NOMO-1 treated with DMSO at 0.1 percent for 48 hours (cell line): ENCODE results near the gene TFAP2C.
"Not testable (repeated sequence)": the region's sequence is repeated elsewhere in the genome, so short reads cannot be mapped to it uniquely, and the experiment has no call there.

Experiments used
- DNase-seq: peaks from one replicate; lab custom pipeline; 2025; ENCODE audit not compliant: unreplicated experiment; lab: John Stamatoyannopoulos, UW

The TFAP2C gene

DNA sequence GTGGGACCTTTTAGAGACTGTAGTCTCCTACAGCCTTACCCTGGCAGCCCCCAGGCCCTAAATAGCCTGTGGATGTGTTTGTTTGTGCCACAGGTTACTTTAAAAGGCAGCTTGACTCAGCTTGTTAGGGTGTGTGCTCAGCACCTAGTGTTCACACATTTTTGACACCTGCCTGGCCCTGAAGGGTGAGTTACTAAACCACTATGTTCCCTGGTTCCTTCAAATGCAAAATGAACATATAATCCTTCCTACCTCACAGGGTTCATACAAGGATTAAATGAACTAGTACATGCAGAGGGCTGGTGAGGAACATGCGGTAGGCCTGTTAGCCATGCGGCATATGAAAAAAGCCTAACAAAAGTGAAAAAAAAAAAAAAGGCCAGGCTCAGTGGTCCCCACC lies 14.9 kb upstream of the TFAP2C start:
- no peak for DNase-seq

DNA sequence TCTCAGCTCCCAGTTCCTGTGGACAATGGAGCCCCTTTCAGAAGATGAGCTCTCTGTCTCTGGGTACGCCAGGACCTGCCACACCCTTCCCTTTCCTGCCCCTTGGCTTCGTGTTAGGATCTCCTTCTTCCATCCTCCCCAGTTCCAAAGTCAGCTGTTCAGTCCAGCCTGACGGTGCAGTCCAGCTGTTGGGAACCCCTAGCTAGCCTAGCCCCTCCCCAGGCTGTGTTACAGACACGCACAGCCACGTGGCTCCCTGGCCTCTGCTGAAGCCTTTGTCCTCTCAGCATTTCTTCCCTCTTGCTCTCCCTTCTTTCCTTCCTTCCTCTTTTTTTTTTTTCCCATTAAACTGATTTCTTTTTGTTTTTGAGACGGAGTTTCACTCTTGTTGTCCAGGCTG lies 12.4 kb upstream of the TFAP2C start:
- DNase-seq, result no peak

DNA sequence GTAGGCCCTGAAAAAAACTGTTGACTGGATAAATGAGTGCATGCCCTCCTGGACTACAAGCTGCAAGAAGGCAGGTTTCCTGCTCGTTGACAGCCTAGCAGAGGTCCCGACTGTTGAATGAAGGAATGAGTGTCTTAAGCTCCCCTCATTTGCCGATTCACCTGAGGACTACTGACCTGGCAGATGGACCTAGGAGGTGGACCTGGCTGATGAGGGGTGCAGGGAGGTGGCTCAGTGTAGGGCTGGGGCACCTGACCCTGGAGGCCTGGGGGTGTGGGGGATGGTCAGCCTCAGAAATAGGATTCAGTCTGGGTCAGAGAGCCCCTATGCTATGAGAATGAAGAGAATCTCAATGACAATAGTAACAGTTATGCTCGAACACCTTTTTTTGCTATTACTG lies 11.6 kb upstream of the TFAP2C start:
- no peak for DNase-seq

DNA sequence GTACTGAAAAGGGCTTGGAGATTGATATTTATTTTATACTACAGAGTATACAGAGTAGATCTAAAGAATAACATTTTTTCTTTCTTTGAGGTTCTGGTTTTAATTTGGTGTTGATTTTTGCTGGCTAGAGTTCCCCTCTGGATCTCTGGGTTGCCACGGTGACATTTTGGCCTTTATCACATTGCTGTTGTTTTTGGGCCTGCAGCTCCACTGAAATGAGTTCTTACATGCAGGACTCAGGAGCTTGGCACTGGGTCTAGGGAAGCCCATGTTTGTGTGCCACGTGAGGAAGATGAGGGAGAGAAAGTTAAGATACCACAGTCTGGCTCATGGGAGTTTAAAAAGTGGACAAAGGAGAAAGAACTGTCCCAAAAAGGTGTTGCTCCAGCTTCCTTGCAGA lies 7.4 kb upstream of the TFAP2C start:
- no peak for DNase-seq

DNA sequence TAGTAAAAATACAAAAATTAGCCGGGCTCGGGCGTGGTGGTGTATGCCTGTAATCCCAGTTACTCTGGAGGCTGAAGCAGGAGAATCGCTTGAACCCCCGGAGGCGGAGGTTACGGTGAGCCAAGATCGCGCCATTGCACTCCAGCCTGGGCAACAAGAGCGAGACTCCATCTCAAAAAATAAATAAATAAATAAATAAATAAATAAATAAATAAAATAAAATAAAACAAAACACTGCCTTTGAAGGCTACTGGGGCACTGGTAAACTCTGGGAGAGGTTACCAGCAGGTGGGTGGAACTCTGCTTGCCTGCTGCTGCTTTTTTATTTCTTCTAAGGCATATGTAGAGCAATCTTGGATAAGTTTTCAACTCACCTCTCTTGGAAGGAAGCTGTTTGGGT lies 5.2 kb upstream of the TFAP2C start:
- DNase-seq, result not testable (repeated sequence)

DNA sequence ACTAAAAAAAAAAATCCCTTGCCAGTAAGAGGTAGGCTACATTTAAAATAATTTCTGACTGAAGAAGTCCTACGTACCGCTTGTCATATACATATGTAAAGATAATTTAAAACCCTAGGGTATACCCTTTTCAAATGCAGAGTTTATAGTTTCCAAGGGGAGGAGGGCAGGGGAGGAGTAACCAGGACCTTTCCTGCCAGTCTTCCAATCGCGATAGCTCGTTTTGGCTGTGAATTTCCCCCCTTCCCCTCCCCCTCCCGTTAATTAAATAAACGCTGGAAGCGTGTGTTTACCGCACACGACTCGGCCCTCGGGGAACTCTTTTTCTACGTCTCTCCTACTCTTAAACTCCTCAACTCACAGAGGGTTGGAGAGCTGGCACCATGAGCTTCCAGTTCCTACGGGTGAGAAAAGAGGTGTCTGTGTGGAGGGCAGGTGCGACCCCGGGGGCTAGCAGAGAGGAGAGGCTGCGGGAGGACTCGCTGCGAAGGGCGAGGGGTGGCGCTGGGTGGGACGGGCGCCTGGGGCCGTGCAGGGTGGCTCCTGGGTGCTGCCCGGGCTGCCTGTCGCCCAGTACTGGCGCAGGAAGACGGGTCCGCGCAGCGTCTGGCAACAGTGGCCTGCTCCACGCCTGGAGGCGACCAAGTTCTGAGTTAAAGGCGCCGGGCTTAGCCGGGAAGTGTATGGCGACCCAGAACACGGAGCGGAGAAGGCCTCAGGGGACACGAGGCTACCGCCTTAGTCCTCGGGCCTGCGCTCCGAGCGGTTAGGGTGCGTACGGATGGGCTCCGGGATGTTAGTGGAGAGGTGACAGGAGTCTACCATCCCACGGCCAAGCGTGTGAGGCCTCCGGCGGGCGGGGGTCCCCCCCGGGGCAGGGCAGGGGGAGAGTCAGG lies 4.1 kb upstream of the TFAP2C start:
- DNase-seq, result no peak

DNA sequence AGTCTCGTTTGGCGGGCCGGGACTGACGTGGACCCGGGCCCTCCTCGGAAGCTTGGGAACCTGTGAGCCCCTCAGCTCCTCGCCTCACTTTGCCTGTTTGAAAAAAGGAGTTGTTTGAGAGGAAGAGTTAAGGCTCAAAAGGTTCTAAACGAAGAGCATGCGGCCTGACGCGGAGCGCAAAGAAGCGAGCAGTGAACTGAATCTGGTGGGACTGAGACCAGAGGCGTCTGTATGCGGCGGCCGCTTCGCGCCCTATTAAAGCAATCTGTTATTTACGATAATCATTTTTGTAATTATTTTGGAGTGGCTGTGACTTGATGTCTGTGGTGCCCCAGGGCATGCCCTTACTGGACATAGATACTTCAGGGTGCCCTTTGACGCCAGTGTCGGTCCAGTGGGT lies 3.3 kb upstream of the TFAP2C start:
- no peak for DNase-seq

DNA sequence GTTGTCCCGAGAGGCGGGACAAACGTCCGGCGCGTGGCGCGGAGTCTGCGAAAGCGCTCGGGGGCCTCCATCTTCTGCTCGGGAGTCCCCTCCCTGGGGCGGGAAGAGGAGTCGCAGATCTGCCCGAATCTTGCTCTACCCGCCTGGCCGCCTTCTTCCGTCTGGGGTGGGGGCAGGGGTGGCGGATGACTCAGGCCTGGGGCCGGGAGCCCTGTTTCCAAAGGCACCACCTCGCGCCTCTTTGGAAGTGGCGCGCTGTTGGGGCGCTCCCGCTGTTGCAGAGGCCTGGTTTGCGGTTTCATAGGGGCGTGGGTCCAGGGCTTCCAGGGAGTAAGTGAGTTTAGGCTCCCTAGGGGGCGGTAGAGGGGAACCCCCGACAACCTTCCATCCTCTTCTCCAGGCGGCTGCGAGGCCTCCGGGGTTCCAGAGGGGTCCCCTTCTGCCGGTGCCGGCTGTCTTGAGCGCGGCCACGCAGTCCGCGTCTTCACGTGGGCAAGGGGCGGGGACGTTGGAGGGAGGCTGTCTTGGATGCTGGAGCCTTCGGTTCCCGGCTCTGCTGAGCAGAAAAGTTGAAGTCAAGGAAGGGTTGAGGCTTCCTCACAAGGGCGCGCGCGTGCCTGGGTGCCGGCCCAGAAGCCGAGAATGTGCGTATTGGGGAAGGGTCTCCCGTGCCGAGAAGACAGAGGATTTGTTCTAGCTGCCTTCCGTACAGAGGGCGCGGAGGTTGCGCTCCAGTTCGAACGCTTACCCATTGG lies 2.6 kb upstream of the TFAP2C start:
- DNase-seq, result no peak

DNA sequence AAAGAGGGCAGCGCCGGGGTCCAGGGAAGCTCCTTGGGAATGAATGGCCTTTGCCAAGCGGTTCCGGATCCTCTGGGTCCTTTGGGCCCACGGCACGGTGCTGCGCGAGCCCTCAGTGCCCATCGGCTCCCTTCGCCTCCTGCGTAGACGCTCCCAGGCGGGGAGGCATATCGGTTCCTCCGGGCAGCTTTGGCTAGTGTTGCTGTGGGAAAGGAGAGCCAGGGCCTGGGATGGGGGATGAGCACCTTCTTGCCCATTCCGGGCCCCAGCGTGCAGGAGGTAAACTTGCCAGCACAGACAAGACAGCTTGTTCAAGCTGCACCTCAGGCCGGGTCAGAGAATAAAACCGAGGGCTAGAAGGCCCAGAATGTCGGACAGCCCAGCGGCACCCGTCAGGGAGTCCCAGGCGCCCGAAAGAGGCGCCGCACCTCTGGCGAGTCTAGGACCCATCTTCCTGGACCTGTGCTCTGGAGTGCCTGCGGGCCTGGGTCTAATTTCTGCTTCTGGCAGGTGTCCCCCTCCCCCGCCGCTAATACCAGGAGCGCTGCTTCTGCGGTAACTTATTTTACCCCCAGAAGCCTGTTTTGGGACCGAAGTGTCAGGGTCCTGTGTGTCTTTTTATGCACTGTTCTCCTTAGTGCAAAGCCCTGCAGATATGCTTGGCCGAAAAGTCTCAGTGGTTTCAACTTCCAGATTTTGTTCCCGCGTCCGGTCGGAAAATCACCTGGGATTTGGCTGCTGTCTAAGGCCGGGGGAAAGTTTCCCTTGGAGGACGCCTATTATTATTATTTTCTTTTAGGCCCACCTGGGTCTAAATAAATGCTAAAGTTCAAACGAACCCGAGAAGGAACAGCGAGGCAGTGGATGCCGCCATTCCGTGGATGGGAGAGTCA lies 1.7 kb upstream of the TFAP2C start:
- no peak for DNase-seq

DNA sequence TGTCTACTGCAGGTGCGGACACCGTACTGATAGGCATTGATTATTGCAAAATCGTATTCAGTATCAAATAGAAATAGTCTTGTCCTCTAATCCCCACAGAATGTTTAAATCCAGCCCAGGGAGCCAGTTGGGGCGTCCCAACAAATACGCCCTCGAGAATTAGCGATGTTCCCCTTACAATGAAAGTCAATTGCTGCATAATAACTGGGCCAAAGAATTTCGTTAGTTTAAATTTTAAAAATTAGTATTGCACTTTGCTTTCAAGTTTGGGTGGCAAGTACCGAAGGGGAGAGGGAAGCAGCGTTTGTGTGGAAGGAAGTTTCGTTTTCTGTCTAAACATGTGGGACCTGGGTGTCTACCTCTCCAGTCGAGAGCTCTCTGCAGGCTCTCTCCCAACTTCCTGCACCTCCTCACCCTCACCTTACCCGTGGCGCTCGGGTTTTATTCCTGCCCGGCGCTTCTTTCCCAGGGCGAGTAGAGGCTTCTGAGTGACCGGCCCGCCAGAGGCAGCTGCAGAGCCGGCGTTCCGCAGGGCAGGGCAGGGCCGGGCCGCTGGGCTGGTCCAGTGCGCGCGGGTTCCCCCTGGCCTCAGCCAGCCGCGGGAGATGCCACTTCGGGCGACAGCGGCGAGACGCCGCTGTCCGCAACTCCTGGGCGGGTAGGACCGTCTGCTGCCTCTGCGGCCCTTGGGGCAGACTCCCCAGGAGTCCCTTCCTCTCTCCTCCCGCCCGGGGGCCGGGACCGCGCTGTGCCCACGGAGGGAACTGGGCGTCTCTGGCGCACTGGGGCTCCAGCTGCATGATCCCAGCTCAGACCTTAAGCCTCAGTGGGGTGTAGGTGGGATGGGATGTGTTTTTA lies 862 bp upstream of the TFAP2C start:
- DNase-seq, result peak; percentile 21

DNA sequence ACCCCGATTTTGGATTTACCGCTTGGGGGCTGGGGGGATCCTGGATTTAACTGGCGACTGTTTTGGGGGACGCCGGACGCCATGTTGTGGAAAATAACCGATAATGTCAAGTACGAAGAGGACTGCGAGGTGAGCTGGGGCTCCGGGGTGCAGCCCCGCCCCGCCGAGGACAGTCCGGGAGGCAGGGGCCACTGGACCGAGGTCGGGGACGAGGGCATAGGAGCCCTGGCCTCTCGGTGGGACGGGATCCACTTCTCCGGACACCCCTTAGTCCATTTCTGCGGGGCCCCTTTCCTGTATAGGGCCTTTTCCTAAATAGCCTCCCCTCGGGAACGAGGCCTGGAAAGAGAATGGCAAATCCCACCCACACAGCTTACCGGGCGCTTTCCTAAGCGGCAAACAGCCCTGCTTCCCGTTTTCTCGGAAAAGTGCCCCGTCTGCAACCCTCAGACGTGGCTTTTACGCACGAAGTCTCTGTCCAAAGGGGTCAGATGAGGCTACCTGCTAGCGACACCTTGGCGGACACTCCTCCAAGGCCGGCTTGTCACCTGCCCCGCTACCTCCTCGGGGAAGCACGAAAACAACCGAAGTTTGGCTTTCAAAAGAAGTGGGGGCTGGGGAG lies 469 bp downstream of the TFAP2C start:
- DNase-seq, result no peak

DNA sequence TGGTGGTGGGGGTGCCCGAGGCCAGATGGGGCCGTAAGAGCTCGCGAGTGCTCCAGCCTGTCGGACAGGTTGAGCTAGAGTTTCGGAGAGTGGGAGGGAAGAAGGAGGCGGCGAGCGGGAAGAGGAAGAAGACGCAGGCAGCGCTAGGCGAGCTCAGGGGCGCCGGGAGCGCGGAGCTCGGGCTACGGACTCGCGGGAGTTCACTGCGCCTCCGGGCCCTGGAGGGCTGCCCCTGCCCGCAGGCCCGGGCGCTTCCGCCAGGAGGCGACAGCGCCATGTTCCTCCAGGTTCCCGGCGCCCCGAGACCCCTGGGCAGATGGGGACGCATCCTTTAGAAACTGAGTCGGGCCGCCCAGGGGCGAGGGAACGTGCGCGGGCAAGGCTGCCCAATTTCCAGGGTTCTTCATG lies 984 bp downstream of the TFAP2C start:
- DNase-seq, result peak; percentile 59

DNA sequence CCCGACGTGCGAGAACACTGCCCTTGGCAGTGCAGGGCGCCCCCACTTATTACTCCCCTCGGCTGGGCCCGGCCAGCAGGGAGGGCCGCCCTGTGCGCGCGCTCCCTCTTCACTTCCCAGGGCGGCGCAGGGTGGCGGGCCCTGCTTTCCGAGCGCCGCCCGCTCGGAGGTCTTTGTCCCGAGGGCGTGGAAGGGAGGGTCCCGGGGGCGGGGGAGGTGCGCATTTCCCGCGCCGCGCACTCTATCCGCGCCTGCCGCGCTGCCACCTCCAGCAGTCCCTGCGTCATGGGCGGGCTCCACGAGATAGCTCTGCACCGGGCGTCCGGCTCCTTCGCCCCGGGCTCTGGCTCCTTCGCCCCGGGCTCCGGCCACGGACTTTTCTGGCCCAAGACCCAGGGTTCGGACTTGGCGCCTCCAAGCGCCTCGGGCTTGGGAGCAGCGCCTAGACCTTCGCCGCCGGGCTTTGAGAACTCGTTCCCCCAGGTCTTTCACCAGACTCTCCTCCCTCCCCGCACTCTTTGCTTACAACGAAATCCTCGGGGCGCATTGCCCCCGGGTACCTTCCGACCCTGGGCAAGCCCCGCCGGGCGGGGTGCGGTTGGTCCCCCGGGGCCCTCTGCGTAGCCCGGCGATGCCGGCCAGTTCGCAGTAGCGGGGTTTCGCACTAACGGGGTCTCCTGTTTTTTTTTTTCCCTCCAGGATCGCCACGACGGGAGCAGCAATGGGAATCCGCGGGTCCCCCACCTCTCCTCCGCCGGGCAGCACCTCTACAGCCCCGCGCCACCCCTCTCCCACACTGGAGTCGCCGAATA lies 1.6 kb downstream of the TFAP2C start:
- DNase-seq, result no peak

DNA sequence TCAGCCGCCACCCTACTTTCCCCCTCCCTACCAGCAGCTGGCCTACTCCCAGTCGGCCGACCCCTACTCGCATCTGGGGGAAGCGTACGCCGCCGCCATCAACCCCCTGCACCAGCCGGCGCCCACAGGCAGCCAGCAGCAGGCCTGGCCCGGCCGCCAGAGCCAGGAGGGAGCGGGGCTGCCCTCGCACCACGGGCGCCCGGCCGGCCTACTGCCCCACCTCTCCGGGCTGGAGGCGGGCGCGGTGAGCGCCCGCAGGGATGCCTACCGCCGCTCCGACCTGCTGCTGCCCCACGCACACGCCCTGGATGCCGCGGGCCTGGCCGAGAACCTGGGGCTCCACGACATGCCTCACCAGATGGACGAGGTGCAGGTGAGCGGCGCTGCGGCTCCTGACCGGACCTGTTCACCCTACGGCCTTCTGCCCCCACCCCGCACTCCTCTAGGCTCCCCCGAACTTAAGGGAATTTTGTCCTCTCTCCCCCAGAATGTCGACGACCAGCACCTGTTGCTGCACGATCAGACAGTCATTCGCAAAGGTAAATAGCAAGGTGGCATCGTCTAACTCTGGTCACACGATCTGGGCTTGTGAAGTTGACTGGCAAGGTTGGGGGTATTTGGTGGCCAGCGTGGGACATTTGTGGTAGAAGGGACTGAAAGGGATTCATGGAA lies 2.3 kb downstream of the TFAP2C start:
- DNase-seq, result no peak

DNA sequence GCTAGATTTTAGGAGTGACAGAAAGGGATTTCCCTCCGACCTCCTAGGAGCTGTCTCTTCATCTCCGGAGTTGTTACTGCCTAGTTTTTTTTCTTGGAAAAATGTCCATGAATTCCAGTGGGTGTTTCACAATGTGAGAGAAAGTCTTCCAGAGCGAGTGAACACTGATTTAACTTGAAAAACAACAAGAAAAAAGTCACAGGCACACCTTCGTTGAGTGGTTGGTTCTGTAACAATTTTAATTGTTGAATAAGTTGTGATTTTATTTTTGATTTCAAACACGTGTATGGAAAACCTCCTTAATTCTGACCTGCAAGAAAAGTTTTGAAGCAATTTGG lies 2.9 kb downstream of the TFAP2C start:
- DNase-seq, result no peak

DNA sequence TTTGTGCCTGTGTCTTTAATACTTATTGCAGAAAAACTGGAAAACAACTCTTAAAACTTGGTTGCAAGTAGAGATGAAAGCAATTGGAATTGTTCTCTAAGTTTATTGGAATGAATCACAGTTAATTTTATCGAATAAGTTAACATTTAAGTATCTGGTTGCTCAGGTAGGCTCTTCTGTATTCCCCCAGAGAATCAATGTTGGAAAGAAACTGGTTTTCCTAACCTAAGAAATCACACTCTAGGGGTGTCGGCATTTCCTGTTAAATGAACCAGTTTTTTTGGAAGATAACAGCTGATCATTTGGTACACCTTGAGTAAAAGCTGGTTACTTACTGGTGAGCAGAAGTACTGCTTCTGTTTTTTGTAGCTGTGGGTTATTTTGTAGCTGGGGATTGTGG lies 5.2 kb downstream of the TFAP2C start:
- DNase-seq, result no peak

DNA sequence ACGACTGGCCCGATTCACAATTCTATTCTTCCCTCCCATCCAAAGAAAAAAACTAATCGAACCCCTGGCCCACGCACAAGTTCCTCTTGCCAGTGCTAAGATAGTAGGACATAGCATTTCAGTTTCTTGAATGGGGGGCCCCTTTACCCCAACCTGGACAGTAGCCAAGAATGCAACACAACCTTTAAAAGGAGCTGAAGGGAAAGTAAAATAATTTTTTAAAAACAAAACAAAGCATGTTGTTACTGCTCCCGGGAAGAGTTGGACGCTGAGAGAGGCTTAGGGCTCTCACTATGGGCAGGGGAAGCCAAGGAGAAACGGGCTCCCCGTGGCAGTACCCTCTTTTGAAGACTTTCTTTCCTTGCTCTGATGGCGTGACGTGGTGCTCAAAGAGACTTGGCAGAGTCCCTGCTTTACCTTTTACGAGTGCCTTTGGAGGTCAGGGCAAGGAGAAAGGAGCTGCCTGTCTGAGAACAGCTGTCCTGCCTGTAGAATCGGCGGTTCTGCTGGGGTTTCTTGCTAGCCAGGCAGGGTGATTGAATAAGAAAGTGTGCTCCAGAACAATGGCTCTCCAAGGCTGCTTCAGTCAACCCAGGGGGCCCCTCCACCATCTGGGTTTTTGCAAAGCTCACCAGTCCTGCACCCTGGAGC lies 5.8 kb downstream of the TFAP2C start:
- DNase-seq, result no peak

DNA sequence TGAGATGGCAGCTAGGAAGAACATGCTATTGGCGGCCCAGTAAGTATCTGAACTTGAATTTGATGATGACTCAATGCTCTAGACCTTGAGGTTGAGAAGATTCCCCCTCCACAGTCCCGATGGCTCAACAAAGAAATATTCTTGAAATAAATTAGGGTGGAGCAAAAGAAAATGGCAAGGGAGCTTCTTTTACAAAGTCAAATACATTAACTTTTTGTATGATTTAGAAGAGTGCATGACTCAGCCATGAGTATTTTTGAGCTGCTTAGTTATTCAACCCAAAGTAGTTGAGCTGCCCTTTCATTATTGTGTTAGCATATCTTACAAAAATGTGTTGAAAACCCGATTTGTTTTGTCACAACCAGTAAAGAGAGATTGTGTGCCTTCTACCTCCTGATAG lies 7.6 kb downstream of the TFAP2C start:
- no peak for DNase-seq
